GM19023 (cell line): ENCODE measurements around the gene COG4.

Experiments used
- ATAC-seq: cut with Tn5 transposase; IDR thresholded peaks from one replicate; pipeline ENCODE4 v1.9.1; 2021; ENCODE audit warnings: mild to moderate bottlenecking, moderate library complexity; ENCODE audit not compliant: unreplicated experiment

Gene COG4

GRCh38 chr16:70527315-70527996 lies 4.1 kb upstream of the COG4 start:
- no peak for ATAC-seq

- ATAC-seq = no peak
Measured at GRCh38 chr16:70526403-70526802, 3.0 kb upstream of the COG4 start.

GRCh38 chr16:70524399-70524825 lies 1.1 kb upstream of the COG4 start:
- peak; percentile 11 for ATAC-seq

- peak; percentile 46 for ATAC-seq
Measured at GRCh38 chr16:70523743-70524398, 517 bp upstream of the COG4 start, which contains the start of gene SF3B3. Gene SF3B3 (plus strand): TSS chr16:70523816. CDS start chr16:70526657, 2,841 bp downstream.

GRCh38 chr16:70522216-70523075 lies 908 bp downstream of the COG4 start:
- ATAC-seq = no peak

GRCh38 chr16:70520612-70521297 lies 2.6 kb downstream of the COG4 start:
- ATAC-seq = no peak

GRCh38 chr16:70512456-70512855 lies 10.9 kb downstream of the COG4 start:
- ATAC-seq = no peak

GRCh38 chr16:70511833-70512232 lies 11.5 kb downstream of the COG4 start:
- ATAC-seq = no peak

- no peak for ATAC-seq
Measured at GRCh38 chr16:70510216-70510615, 13.1 kb downstream of the COG4 start.

GRCh38 chr16:70508752-70509151 lies 14.6 kb downstream of the COG4 start:
- no peak for ATAC-seq

GRCh38 chr16:70496513-70496912 lies 26.8 kb downstream of the COG4 start:
- peak; percentile 55 for ATAC-seq

GRCh38 chr16:70495425-70496182 lies 27.8 kb downstream of the COG4 start:
- ATAC-seq = no peak

GRCh38 chr16:70494777-70495176 lies 28.6 kb downstream of the COG4 start:
- no peak for ATAC-seq

- no peak for ATAC-seq
Measured at GRCh38 chr16:70494202-70494770, 29.1 kb downstream of the COG4 start.

GRCh38 chr16:70493802-70494201 lies 29.6 kb downstream of the COG4 start:
- ATAC-seq = no peak

GRCh38 chr16:70490261-70490660 lies 33.1 kb downstream of the COG4 start:
- no peak for ATAC-seq

- no peak for ATAC-seq
Measured at GRCh38 chr16:70484867-70485266, 38.5 kb downstream of the COG4 start.

- ATAC-seq = peak; percentile 55
Measured at GRCh38 chr16:70483426-70483825, 39.9 kb downstream of the COG4 start.

- no peak for ATAC-seq
Measured at GRCh38 chr16:70482624-70483023, 40.7 kb downstream of the COG4 start.
